Tibial nerve (tissue), 3 donors: ENCODE measurements around the gene ALKBH2.

Source experiments
- CTCF ChIP-seq, 5 experiments: fragments of 200-600 bp in 3 of 5; fragments of 450-650 bp in 2 of 5; sonication (generic) in 3 of 5; IDR thresholded peaks; one replicate each; pipeline ENCODE4 v1.5.1; 2016 to 2019; ENCODE audit warnings: antibody characterized with exemption in 5 of 5, mild to moderate bottlenecking in 3 of 5, moderate library complexity in 2 of 5
- POLR2A ChIP-seq, 2 donors: fragments of 450-650 bp; IDR thresholded peaks; one replicate each; pipeline ENCODE4 v1.6.1; 2017; ENCODE audit warnings: antibody characterized with exemption in 2 of 2, mild to moderate bottlenecking in 2 of 2, moderate library complexity in 2 of 2

- TF ChIP-seq CTCF (IDR thresholded peaks at IDR 0.05) (no peak), POLR2A (IDR thresholded peaks at IDR 0.05) (no peak)
These were observed 20.5 kb upstream of the ALKBH2 start for GRCh38 chr12:109113661-109114321.
